Left ventricle myocardium superior (tissue), 1 donor: ENCODE data around the gene NOTO. TPM values are rescaled to one million over a fixed set of nuclear protein-coding genes. Genes with fewer than 3 reads are reported as not detected.
"Not testable (repeated sequence)": the region's sequence is repeated elsewhere in the genome, so short reads cannot be mapped to it uniquely, and the experiment has no call there.

Experiments used
- ATAC-seq: fragments of 200-7000 bp; cut with Tn5 transposase; one replicate; pipeline ENCODE4 v1.9.1; 2020; ENCODE audit warnings: mild to moderate bottlenecking, moderate library complexity
- DNase-seq: peaks from one replicate; pipeline ENCODE4 v3.0.0-alpha.2; 2020
- intact Hi-C: fragments of 100-400 bp; cut with micrococcal nuclease; formaldehyde crosslinking; loops from one replicate; pipeline ENCODE4 v1.11.0; 2022
- total RNA-seq: library from RNA; stranded (reverse); fragmentation: NEBNext Ultra II Directional; extraction: Animal tissue kit (Norgen Biotek cat#: 25700); gene quantifications from one replicate; pipeline ENCODE4 v1.2.1, GENCODE V29; 2021
- donor health status: DM: no; HTN: yes; CAD: no; lungs with severe emphysema.

Gene NOTO
- total RNA-seq, 1 donor from 2014 or later = not detected

DNA sequence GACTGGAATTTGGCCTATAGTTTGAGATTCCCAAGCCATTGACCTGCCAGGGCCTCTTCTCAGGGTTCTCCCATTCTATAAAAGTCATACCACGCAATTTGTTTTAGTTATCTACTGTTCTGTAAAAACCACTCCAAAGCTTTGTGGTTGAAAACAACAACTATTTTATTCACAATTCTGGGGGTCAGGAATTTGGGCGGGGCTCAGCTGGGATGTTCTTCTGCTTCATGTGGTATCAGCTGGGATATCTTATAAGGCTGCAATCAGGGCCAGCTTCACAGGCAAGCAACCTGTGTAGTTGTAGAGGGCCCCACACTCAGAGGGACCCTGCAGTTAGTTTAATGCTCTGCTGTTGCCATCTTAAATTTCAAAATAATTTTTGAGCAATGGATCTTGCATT is 16.4 kb upstream of the NOTO start:
- DNase-seq (no peak), ATAC-seq (no peak)
- intact Hi-C loops = no loop called here

GRCh38 chr2:73187549-73187948 is 14.8 kb upstream of the NOTO start:
- intact Hi-C loops = no loop called here
- no peak for ATAC-seq

GRCh38 chr2:73197579-73197978 is 4.8 kb upstream of the NOTO start:
- ATAC-seq = no peak

More at GRCh38 chr2:73187549-73187948, 14.8 kb upstream of the NOTO start:
- DNase-seq = no peak

GRCh38 chr2:73200281-73200680 is 2.1 kb upstream of the NOTO start:
- DNase-seq, ATAC-seq, intact Hi-C loops: not testable (repeated sequence)

More at GRCh38 chr2:73197579-73197978, 4.8 kb upstream of the NOTO start:
- intact Hi-C loops = no loop called here
- no peak for DNase-seq

DNA sequence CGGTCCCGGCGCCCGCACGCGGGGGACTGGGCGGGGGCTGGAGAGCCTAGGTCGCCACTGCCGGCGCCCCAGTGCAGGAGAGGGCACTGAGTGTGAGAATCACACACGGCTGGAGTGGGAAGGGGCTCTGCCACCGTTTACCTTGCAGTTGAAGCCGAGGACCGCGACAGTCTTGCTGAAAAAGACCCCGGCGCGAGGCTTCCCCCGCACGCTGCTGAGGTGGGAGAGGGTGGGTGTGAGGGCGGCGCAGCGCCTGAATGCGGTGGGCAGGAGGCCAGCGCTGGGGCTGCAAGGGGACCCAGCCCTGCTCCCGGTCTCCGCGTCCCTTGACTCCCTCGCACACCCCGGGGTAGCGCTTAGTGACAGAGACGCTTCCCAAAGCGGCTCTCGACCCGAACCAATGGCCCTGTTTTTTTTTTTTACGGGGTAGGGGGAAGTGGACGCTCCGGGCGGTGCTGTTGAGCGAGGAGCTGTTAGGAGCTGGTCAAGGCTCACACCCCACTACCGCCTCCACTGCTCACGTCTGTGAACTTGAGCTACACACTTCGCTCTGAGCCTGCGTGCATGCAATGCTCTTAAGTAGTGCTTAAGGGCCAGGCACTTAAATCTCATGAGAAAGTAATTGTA is 794 bp downstream of the NOTO start:
- ATAC-seq = peak; percentile 31
- no peak for DNase-seq
- intact Hi-C loops = no loop called here

GRCh38 chr2:73205611-73206010 is 3.2 kb downstream of the NOTO start:
- intact Hi-C loops = no loop called here
- DNase-seq (no peak), ATAC-seq (no peak)

- no peak for DNase-seq
- intact Hi-C loops = no loop called here
- no peak for ATAC-seq
Observed at GRCh38 chr2:73208258-73208657, 5.9 kb downstream of the NOTO start.

GRCh38 chr2:73210019-73210418 is 7.6 kb downstream of the NOTO start:
- intact Hi-C loops = no loop called here
- ATAC-seq (no peak), DNase-seq (no peak)

- intact Hi-C loops = no loop called here
- DNase-seq (no peak), ATAC-seq (no peak)
Observed at GRCh38 chr2:73210696-73211095, 8.3 kb downstream of the NOTO start.

GRCh38 chr2:73212098-73212447 is 9.7 kb downstream of the NOTO start:
- intact Hi-C loops = no loop called here

DNA sequence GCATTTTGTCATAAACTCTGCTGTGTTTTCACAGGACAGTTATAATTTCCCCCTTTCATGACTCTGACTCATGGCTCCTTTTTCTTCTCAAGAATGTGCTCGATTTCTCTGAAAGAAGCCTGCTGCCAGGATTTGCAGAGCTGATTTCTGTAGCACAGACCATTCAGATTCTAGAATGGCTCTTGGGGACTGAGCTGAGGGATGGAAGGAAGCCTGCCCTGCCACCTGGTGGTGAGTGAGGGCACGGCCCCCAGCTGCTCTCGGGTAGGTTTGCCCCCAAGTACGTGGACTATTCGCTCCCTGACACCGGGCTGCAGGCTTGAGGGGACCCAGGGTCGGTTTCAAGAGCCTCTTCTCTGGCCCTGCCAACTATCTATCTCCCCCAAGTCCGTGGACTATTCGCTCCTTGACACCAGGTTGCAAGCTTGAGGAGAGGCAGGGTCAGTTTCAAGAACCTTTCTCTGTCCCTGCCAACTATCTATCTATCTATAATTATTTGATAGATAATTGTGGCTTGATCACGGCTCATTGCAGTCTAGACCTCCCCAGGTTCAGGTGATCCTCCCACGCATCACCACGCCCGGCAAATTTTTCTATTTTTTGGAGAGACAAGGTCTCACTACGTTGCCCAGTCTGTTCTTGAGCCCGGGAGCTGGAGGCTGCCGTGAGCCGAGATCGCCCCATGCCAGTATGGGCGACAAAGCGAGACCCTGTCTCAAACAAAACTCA is 10.2 kb downstream of the NOTO start:
- intact Hi-C loops = no loop called here
- ATAC-seq = peak; percentile 69

More at GRCh38 chr2:73212098-73212447, 9.7 kb downstream of the NOTO start:
- DNase-seq = no peak
- ATAC-seq = no peak

GRCh38 chr2:73214120-73215035 is 12.0 kb downstream of the NOTO start, which contains the start of gene SMYD5:
Gene SMYD5, plus strand, starts transcription at chr2:73214245. Its CDS starts 22 bp downstream, at chr2:73214267.
- intact Hi-C loops = no loop called here
- peak; percentile 92 for DNase-seq
- peak; percentile 94 for ATAC-seq

More for the DNA sequence above, 10.2 kb downstream of the NOTO start:
- DNase-seq = peak; percentile 78

- no peak for ATAC-seq
- intact Hi-C loops = no loop called here
- no peak for DNase-seq
Observed at GRCh38 chr2:73215254-73215653, 12.9 kb downstream of the NOTO start.

GRCh38 chr2:73217160-73217559 is 14.8 kb downstream of the NOTO start:
- intact Hi-C loops = no loop called here
- DNase-seq = no peak
- no peak for ATAC-seq

GRCh38 chr2:73217826-73218225 is 15.5 kb downstream of the NOTO start:
- DNase-seq (no peak), ATAC-seq (no peak)
- intact Hi-C loops = no loop called here

DNA sequence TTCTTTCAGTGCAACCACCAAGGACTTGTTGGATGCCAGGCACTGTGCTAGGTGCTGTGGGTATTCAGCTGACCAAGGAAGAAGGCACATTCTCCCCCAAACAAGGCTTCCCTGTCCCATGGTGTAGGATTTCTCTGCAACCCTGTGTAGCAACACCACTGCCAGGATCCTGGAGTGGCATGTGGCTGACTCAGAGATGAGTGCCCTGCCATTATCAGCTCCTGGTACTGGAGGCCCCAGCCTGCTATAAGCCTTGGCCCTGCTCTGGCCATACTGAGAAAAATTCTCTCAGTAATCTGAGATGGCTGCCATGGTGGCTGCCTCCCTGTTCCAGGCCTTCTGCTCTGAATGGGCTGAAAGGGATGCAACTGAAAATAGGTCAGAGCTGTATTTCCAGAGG is 15.9 kb downstream of the NOTO start:
- ATAC-seq (peak; percentile 45), DNase-seq (no peak)
- intact Hi-C loops = no loop called here

GRCh38 chr2:73223821-73224220 is 21.4 kb downstream of the NOTO start:
- intact Hi-C loops = no loop called here
- ATAC-seq = no peak
- no peak for DNase-seq

GRCh38 chr2:73225513-73226360 is 23.4 kb downstream of the NOTO start:
- ATAC-seq (peak; percentile 60), DNase-seq (no peak)
- intact Hi-C loops = no loop called here

GRCh38 chr2:73227086-73227485 is 24.7 kb downstream of the NOTO start:
- DNase-seq (no peak), ATAC-seq (no peak)
- intact Hi-C loops = no loop called here
